HS-5 (cell line): Measurements from ENCODE around the gene EIF5.
"Not testable (repeated sequence)": the region's sequence is repeated elsewhere in the genome, so short reads cannot be mapped to it uniquely, and the experiment has no call there.

Experiments used
- DNase-seq: peaks from one replicate; pipeline ENCODE4 v3.0.0-alpha.2; 2012; ENCODE audit warnings: low read depth

EIF5 gene

DNA sequence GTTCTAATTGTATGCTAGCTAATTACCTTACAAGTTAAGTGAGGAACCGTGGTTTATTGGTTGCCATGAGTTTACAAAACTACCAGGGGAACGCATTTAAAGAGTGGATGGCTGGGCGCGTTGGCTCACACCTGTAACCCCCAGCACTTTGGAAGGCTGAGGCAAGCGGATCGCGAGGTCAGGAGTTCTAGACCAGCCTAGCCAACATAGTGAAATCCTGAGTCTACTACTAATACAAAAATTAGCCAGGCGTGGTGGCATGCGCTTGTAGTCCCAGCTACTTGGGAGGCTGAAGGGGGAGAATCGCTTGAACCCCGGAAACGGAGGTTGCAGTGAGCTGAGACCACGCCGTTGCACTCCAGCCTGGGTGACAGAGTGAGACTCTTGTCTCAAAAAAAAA is 2.2 kb downstream of the EIF5 start:
- no peak for DNase-seq

DNA sequence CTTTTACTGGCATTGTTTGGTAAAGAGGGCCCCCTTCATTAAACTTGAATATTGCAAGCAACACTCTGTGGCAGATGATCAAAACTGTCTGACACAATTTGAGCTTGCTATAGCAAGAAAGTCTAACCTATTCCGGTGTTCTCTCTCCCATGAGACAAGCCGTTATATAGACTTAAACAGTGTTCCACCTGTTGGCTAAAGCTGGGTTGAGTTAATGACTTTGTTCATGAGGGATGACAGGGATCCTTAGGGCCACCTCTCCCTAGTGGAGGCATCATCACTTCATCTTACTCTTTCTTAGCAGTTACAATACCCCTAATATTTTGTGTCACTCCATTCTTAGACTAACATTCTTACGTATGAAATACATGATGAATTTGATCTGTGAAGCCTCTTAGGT is 3.8 kb downstream of the EIF5 start:
- DNase-seq = no peak

DNA sequence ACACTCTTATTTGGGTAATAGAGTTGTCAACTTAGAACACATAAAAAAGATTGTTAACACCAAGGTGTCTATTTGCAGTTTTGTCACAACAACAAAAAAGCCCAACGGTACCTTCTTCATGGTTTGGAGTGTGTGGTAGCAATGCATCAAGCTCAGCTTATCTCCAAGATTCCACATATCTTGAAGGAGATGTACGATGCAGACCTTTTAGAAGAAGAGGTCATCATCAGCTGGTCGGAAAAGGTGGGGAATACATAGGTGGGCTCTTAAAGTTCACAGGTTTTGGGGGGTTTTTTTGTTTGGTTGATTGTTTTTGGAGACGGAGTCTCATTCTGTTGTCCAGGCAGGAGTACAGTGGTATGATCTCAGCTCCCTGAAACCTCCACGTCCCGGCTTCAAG is 5.5 kb downstream of the EIF5 start:
- no peak for DNase-seq

DNA sequence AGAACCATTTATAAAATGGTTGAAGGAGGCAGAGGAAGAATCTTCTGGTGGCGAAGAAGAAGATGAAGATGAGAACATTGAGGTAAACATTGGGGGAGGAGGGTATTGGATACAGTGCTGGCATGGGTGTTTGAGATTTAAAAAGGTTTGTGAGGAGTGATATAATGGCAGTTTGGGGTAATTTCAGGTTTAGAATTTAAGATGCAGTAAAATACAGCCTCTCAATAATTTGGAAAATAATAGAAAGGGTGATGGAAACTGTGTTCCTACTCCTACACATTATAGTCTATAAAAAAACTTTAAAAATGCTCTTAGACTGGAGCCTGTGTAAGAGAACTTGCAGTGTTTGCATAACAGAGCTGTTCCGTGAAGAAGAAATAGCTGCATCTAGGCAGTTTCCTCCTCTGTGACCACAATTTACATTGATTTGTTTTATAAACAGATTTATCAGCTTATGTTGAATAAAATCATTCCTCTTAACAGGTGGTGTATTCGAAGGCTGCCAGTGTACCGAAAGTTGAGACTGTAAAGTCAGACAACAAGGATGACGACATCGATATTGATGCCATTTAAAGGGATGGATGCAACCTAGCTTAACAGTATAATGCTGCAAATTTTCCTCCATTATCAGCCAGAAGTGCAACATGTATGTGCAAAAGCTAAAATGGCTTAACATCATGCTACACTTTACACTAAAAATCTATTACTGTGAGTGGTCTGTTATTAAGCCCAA is 6.6 kb downstream of the EIF5 start:
- DNase-seq = no peak

DNA sequence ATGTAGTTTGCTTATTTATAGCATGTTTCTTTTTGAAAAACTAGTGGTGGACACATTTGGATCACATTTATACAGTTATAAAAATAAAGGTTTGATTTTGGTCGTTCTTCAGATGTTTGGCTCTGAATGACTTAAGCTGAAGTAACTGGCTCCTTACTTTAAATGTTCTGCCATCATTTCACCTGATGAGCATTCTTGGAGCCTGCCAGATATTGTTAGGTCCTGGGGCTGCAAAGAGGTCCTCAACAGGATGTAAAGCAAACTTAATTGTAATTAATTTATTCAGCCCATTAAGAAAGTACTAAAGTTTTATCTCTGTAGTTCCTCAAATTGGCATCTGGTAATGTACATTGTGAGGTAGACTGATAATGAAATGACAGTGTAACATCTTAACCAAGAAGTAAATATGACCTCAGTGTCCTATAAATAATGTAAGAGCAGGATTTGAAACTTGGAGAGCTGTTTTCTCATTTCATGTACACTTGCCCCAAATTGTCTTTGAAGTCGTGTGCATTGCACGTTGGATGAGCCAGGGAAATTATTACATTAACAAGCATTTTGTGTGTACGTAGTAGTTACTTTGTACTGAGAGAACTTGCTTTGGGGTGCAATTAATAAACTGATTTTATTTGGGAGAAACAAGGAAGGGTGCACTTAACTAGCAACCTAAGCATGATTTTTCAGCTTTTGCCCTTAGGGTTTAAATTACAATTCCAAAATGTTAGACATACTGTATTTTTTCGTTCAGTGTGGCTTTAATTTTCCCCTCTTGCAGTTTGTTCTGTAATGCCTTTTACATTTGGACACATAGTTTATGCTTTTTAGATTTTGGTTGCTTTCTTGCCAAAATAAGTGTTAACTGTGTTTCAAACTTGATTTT is 7.5 kb downstream of the EIF5 start:
- no peak for DNase-seq

DNA sequence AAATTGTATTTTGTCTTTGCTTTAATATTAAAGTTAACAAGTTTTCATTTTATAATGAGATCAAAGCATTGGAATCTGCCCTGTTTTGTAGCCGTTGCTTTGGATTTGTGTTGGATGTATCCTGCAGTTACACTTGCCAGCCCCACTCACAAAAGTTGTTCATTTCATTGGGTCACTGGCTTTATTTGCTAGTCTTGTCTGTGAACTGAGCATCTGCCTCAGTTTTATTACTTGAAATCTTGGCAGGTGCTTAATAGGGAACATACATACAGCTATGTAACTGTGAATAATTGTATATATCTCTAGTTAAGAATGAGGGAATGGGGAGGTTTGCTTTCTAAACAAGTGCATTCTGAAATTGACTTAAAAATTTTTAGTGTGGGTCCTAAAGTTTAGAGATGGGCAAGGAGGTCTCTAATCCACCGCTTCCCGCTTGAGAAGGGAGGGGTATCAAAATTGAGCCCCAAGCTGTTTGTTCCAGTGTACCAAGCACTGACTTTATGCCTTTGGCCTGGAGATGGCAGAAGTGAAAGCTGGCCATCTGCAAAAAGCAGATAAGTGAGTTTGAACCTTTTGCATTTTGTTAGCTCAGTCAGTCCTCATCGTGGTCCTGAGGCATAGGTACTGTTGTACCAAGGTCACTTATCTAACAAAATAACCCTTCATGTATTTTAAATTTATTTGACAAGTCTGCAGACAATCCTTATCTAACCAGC is 9.3 kb downstream of the EIF5 start:
- no peak for DNase-seq

DNA sequence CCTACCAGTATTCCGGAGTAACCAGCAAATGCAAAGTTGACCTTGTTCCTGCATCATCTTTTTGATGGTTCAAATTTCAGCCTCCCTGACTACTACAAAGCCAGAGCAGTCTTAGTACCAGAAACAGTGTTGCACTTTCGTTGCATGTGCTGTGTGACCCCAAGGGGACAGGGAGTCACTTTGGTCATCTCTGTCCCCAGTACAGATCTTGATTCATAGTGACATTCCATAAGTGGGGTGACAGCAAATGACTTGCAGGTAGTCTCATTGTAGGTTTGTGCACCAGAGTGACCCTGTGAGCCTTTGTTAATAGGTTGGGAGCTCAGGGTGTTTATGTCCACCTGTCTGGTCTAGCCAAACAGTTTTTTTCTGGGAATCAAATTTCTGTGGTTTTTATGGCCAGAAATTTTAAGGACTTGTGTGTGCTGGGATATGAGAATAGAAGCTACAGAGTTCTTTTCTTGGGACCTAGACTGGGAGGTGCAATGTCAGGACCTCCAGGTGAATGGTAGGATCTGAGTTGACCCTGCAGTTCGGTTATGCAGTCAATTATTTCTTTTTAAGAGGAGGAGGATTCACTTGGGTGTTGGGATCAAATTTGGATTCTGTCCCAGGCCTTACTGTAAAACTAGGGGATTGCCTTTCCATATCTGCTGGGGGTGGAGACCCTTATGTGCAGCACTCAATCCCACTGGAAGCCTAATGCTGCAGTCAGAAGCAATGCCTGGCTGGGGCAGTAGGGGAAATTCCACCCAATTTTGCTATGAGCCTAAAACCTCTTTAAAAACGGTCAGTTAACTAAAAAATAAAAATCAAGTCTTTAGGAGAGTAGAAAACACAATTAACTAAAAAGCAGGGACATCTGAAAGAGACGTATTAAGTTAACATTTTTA is 10.1 kb downstream of the EIF5 start:
- no peak for DNase-seq

DNA sequence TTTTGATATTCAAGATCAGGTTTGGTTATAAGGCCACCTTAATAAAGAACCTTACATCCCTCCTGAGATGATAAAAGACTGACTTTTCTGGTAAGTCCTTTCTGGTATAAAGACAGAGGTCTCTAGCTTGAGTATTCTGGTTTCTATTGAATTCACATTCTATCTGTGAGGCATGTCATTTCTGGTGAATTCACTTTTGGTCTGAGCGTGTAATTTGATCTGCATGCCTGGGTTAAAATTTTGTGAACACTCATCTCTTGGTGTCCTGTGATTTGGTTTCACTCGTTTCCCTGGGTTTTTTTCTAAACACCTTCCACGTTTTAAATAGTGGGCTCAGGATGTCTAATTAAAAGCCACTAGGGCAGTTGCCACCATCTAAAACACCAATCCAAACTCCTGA is 12.2 kb downstream of the EIF5 start:
- DNase-seq = no peak

DNA sequence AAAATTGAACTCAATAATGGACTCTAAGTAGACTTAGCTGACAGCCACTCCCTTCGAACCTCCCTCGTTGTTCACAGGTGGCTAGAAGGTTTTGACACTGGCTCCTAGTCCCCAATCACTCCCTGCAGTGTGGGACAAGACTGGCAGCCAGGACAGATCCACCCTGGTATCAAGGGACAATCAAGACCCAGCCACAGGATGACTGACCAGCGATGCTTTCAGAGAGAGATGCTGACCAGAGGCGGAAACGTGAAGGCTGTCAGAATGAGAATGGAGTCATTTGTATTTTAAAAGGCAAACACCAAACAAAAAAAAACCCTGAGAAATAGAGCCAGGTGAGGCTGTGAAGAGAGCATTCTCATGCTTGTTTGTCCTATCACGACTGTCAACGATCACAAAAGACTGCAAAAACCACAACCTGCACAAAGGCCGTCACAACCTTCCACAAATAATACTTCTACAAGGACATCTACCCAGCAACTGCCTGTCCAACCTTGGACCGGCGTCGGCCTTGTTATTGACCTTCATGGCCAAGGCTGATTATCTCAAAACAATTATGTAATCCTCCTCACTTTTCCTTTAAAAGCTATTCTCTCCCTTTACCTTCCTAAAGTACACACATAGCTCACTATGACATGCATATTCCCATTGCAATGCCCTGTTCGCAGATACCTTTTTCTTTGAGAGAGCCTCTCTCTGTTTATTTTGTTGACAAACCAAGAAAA is 13.2 kb downstream of the EIF5 start:
- no peak for DNase-seq

DNA sequence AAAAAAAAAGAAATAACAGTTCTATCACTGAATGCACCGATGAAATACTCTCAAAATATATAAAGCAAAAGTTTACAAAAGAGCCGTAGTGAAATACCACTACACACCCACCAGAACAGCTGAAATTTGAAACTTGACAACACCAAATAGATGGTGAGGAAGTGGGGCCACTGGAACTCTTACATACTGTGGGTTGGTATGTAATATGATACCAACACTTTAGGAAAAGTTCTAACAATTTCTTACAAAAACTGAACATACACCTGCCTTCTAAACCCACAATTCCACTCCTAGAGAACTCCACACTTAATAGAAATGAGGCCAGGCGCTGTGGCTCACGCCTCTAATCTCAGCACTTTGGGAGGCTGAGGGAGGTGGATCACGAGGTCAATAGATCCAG is 14.1 kb downstream of the EIF5 start:
- no peak for DNase-seq

DNA sequence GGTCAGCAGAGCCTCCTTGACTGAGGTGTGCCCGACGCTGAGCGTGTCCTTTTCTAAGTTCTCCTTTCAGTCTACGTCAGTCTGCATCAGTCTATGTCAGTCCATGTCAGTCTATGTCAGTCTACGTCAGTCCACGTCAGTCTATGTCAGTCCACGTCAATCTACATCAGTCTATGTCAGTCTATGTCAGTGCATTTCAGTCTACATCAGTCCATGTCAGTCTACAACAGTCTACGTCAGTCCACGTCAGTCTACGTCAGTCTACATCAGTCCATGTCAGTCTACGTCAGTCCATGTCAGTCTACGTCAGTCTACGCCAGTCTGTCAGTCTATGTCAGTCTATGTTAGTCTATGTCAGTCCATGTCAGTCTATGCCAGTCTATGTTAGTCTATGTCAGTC is 15.9 kb downstream of the EIF5 start:
- DNase-seq = no peak

DNA sequence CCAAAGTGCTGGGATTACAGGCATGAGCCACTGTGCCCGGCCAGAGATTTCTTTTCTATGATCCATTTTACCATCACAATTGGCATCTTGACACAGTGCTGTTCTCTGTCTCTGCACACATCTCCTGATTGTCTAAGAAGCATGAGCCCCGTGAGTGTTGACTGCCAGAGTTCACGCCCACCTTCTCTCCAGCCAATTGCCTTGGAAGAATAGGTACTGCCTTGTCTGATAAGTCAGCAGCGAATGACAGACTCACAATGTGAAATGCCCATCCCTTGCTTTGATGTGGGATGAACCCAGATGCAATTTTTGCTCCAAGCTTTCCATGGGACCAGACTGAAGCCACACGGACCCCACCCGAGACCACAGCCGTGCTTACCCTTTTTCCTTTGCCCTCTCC is 19.3 kb downstream of the EIF5 start:
- DNase-seq = no peak

DNA sequence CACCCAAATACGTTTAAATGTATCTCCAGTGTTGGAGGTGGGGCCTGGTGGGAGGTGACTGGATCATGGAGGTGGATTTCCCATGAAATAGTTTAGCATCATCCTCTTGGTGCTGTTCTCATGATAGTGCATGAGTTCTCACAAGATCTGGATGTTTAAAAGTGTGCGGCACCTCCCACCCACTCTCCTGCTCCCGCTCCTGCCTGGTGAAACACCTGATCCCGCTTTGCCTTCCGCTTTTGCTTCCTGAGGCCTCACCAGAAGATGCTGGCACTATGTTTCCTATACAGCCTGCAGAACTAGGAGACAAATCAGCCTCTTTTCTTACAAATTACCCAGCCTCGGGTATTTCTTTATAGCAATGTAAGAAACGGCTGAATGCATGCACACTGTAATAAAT is 20.1 kb downstream of the EIF5 start:
- DNase-seq = no peak

DNA sequence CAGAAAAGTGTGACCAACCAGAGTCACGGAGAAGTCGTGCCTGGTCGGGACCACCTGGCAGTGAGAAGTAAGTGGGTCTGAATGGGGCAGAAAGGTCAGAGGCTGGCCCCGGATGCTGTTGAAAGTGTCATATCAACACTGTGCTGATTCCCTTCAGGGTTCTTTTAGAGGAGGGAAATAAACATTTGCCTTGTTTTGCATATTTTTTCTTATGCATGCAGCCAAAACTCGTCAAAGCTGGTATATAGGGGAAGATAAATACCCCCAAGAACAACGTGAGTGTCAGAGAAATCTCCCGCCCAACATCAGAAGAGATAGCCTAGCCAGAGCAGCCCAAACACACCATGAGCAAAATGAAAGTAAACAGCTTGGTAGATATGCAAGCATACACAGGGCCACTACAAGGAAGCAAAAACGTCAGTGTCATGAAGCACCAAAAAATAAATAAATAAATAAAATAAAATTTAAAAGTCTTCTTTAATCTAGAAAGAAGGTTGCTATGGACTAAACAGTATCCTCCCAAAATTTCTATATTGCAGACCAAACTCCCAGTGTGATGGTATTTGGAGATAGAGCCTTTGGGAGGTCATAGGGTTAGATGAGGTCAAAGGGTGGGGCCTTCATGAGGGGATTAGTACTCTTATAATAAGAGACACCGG is 22.1 kb downstream of the EIF5 start:
- no peak for DNase-seq

DNA sequence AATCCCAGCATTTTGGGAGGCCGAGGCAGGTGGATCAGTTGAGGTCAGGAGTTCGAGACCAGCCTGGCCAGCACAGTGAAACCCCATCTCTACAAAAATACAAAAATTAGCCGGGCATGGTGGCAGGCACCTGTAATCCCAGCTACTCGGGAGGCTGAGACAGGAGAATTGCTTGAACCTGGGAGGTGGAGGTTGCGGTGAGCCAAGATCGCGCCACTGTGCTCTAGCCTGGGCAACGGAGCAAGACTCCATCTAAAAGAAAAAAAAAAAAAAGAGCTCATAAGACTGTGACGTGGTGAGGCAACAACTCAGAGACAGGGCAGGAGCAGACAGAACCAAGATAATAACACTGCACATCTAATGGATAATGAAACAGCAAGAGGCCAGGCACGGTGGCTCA is 23.5 kb downstream of the EIF5 start:
- not testable (repeated sequence) for DNase-seq

DNA sequence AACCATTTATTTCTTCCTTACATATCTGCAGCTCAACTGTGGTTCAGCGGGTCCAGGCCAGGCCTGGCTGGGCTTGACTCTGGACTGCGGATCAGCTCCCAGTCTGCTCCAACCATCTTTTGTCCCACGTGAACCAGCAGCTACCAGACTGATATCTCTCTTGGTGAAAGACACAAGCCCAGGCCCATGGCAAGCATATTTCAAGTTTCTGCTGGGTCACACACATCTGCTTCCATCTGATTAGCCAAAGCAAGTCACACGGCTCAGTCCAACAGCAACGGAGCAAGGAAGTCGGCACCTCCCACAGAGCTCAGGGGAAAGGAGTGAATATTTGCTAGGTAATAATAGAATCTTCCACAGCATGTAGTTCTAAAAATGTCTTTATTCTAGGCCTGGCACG is 26.5 kb downstream of the EIF5 start:
- no peak for DNase-seq

DNA sequence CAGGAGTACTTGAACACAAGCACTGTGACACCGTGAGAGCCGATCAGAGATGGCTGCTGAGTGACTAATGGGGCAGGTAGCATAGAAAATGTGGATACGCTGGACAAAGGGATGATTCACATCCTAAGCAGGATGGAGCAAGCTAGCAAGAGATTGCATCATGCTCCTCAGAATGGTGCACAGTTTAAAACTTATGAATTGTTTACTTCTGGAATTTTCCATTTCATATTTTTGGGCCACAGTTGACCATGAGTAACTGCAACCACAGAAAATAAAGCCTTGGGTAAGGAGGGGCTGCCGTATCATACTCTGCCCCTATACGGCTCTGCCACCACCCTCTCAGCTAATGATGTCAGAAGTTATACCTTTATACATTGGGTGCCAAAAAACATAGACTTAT is 27.8 kb downstream of the EIF5 start:
- peak; percentile 89 for DNase-seq

DNA sequence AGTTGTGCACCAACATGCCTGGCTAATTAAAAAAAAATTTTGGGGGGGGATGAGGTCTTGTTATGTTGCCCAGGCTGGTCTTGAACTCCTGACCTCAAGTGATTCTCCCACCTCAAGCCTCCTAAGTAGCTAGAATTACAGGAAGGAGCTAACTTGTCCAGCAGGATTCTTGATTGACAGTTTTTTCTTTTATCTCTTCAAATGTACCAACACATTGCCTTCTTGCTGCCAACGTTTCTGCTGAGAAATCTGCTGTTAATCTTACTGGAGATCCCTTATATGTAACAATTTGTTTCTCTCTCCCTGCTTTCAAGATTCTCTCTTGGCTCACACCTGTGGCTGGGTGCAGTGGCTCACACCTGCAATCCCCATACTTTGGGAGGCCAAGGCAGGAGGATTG is 28.7 kb downstream of the EIF5 start:
- no peak for DNase-seq

DNA sequence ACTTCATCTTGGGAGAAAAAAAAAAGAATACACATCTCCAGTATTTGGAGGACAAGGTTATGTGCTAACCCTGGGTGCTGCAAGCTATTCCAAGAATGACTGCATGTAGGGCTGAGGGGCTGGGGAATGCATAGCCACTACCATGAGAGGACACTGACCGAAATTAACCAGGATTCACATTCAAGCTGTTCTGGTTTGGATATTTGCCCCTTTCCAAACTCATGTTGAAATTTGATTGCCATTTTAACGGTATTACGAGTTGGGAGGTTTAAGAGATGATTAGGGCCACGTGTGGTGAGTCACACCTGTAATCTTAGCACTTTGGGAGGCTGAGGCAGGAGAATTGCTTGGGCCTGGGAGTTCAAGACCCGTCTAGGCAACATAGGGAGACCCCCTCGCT is 32.7 kb downstream of the EIF5 start:
- DNase-seq = no peak

DNA sequence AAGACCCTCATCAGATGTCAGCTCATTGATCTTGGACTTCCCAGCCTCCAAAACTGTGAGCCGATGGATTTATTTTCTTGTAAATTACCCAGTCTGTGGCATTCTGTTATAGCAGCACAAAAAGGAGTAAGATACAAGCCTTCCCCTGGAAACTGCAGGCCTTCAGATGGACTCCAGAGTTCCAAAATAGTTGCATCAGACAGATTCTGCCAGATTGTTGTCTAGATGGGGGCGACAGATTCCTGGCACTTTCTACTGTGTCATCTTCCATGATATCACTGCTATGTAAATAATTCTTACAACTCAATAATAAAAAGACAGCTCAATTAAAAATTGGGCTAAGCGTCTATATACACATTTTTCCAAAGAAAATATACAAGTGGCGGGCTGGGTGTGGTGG is 34.0 kb downstream of the EIF5 start:
- DNase-seq = no peak

DNA sequence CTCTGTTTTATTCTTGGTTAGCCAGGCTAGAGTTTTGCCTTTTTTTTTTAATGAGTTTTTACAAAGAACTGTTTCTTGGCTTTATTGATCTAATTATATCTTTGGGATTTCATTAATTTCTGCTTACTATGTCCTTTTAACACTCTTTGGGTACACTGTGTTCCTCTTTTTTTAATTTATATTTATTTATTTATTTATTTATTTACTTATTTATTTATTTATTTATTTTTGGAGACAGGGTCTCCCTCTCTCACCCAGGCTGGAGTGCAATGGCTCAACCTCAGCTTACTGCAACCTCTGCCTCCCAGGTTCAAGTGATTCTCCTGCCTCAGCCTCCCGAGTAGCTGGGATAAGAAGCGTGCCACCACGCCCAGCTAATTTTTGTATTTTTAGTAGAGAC is 36.0 kb downstream of the EIF5 start:
- DNase-seq = no peak
